AG09319 (cell line): ENCODE results near the gene SERP2.

Experiments
- DNase-seq: peaks from one replicate; pipeline ENCODE4 v3.0.0-alpha.2; 2010; ENCODE audit warnings: low read depth; ENCODE audit errors: extremely low read depth
- CTCF ChIP-seq: IDR thresholded peaks from 2 replicates; pipeline ENCODE4 v1.5.1; 2011; ENCODE audit warnings: low read depth, mild to moderate bottlenecking, inconsistent platforms, low read length, moderate library complexity

The SERP2 gene

GRCh38 chr13:44425041-44425814, 51.6 kb downstream of the SERP2 start:
- TF ChIP-seq CTCF = no peak

GRCh38 chr13:44425815-44426078, 52.1 kb downstream of the SERP2 start:
- no peak for TF ChIP-seq CTCF
- DNase-seq = no peak

More at GRCh38 chr13:44425041-44425814, 51.6 kb downstream of the SERP2 start:
- no peak for DNase-seq

- DNase-seq = no peak
Observed at GRCh38 chr13:44426461-44426860, 52.8 kb downstream of the SERP2 start.

GRCh38 chr13:44429311-44429710, 55.7 kb downstream of the SERP2 start:
- no peak for DNase-seq
- TF ChIP-seq CTCF = no peak

More at GRCh38 chr13:44426461-44426860, 52.8 kb downstream of the SERP2 start:
- TF ChIP-seq CTCF = no peak

- TF ChIP-seq CTCF = no peak
- DNase-seq = no peak
Observed at GRCh38 chr13:44431150-44431549, 57.5 kb downstream of the SERP2 start.

- DNase-seq = no peak
- TF ChIP-seq CTCF = no peak
Observed at GRCh38 chr13:44432650-44433049, 59.0 kb downstream of the SERP2 start.

GRCh38 chr13:44433863-44434765, 60.5 kb downstream of the SERP2 start:
- DNase-seq = no peak

More at GRCh38 chr13:44433863-44434765, 60.5 kb downstream of the SERP2 start:
- no peak for TF ChIP-seq CTCF
